OCI-LY1 (cell line): Measurements from ENCODE around the gene CHD9NB.

Experiments
- EZH2 ChIP-seq: fragments of 200-600 bp; sonication (generic), shearing (Covaris generic); IDR thresholded peaks from 2 replicates; pipeline ENCODE4 v1.8.0; 2017; ENCODE audit warnings: borderline replicate concordance, mixed run types, mild to moderate bottlenecking, antibody characterized with exemption, low read length, moderate library complexity, mixed read lengths
- TF ChIP-seq, protein P1 (sequence below): fragments of 200-600 bp; sonication (generic), shearing (Covaris generic); IDR thresholded peaks from 2 replicates; pipeline ENCODE4 v1.5.1; 2017; ENCODE audit warnings: mild to moderate bottlenecking, antibody characterized with exemption, low read length, moderate library complexity, mixed read lengths

- TF ChIP-seq, protein P1, sequence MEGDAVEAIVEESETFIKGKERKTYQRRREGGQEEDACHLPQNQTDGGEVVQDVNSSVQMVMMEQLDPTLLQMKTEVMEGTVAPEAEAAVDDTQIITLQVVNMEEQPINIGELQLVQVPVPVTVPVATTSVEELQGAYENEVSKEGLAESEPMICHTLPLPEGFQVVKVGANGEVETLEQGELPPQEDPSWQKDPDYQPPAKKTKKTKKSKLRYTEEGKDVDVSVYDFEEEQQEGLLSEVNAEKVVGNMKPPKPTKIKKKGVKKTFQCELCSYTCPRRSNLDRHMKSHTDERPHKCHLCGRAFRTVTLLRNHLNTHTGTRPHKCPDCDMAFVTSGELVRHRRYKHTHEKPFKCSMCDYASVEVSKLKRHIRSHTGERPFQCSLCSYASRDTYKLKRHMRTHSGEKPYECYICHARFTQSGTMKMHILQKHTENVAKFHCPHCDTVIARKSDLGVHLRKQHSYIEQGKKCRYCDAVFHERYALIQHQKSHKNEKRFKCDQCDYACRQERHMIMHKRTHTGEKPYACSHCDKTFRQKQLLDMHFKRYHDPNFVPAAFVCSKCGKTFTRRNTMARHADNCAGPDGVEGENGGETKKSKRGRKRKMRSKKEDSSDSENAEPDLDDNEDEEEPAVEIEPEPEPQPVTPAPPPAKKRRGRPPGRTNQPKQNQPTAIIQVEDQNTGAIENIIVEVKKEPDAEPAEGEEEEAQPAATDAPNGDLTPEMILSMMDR = no peak
- TF ChIP-seq EZH2 = no peak
Measured at GRCh38 chr16:53048139-53048915, 4.4 kb downstream of the CHD9NB start.
